Breast epithelium (tissue), 3 donors: ENCODE results near the gene PAMR1.

Experiments used
- CTCF ChIP-seq, 3 donors: fragments of 450-650 bp; IDR thresholded peaks; one replicate each; pipeline ENCODE4 v1.5.1; 2016 to 2017; ENCODE audit warnings: antibody characterized with exemption in 3 of 3, mild to moderate bottlenecking in 3 of 3, moderate library complexity in 3 of 3
- POLR2A ChIP-seq: fragments of 450-650 bp; IDR thresholded peaks from one replicate; pipeline ENCODE4 v1.6.1; 2016; ENCODE audit warnings: antibody characterized with exemption, mild to moderate bottlenecking, moderate library complexity

GRCh38 chr11:35525501-35526175 lies at the start of gene PAMR1:
- TF ChIP-seq CTCF (IDR thresholded peaks at IDR 0.05): no peak
- no peak for TF ChIP-seq POLR2A
